Tibial nerve (tissue), 4 donors: ENCODE measurements around the gene BEAN1.

ENCODE experiments used
- CTCF ChIP-seq, 5 experiments: fragments of 200-600 bp in 3 of 5; fragments of 450-650 bp in 2 of 5; sonication (generic) in 3 of 5; IDR thresholded peaks; one replicate each; pipeline ENCODE4 v1.5.1; 2016 to 2019; ENCODE audit warnings: antibody characterized with exemption in 5 of 5, mild to moderate bottlenecking in 3 of 5, moderate library complexity in 2 of 5
- EP300 ChIP-seq, 2 donors: sonication (generic); formaldehyde crosslinking; IDR thresholded peaks; one replicate each; pipeline ENCODE4 v1.6.1; 2017; ENCODE audit warnings: antibody characterized with exemption in 2 of 2, mild to moderate bottlenecking in 1 of 2
- POLR2A ChIP-seq, 2 donors: fragments of 450-650 bp; IDR thresholded peaks; one replicate each; pipeline ENCODE4 v1.6.1; 2017; ENCODE audit warnings: antibody characterized with exemption in 2 of 2, mild to moderate bottlenecking in 2 of 2, moderate library complexity in 2 of 2

- TF ChIP-seq CTCF (IDR thresholded peaks at IDR 0.05) (no peak), POLR2A (IDR thresholded peaks at IDR 0.05) (no peak), EP300 (IDR thresholded peaks at IDR 0.05) (no peak)
Observed at GRCh38 chr16:66470556-66470955, 43.5 kb downstream of the BEAN1 start.
